Testis (tissue), 2 donors: Measurements from ENCODE around the gene ARHGAP26.

Source experiments
- CTCF ChIP-seq, 3 experiments: fragments of 450-650 bp in 2 of 3; fragments of 200-600 bp in 1 of 3; sonication (generic) in 1 of 3; IDR thresholded peaks; one replicate each; pipeline ENCODE4 v1.5.1; 2016 to 2019; ENCODE audit warnings: antibody characterized with exemption in 3 of 3, mild to moderate bottlenecking in 2 of 3, moderate library complexity in 1 of 3
- POLR2A ChIP-seq: fragments of 450-650 bp; IDR thresholded peaks from one replicate; pipeline ENCODE4 v1.6.1; 2017; ENCODE audit warnings: antibody characterized with exemption, mild to moderate bottlenecking, moderate library complexity

DNA sequence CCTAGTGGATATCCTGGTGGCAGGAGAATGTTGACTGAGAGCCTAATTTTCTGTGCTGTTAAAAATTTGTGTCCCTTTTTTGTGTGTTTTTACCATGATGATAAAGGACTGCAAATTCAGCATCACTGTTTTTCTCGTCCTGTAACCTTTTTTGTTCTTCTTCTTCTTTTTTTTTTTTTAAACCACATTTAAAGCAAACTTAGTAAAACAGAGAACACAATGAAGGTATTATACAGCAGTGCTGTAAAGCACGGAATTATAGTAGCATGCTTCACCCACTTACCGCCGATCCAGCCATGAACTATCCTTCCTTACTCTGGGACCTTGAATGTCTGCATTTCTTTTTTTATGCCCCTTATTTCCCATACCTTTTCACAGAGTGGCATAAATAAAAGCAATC is 280.0 kb downstream of the ARHGAP26 start:
- no peak for TF ChIP-seq CTCF (IDR thresholded peaks at IDR 0.05)
- TF ChIP-seq POLR2A: no peak
